HEK293 (cell line): ENCODE data around the gene GHDC.

Source experiments
- GLIS1 ChIP-seq: fragments of 450-650 bp; formaldehyde crosslinking; IDR thresholded peaks from 2 replicates; pipeline ENCODE4 v1.5.1; 2016; ENCODE audit warnings: missing biosample characterization, missing genetic modification characterization
- MYNN ChIP-seq: fragments of 450-650 bp; formaldehyde crosslinking; IDR thresholded peaks from 2 replicates; pipeline ENCODE4 v1.5.1; 2016; ENCODE audit warnings: missing biosample characterization, missing genetic modification characterization, borderline replicate concordance
- SCRT2 ChIP-seq: fragments of 450-650 bp; formaldehyde crosslinking; IDR thresholded peaks from 2 replicates; pipeline ENCODE4 v1.5.1; 2016; ENCODE audit warnings: missing biosample characterization, missing genetic modification characterization
- ZBTB8A ChIP-seq: fragments of 450-650 bp; formaldehyde crosslinking; IDR thresholded peaks from 2 replicates; pipeline ENCODE4 v1.5.1; 2016; ENCODE audit warnings: missing biosample characterization, missing genetic modification characterization
- ZFHX2 ChIP-seq: fragments of 450-650 bp; formaldehyde crosslinking; conservative IDR thresholded peaks from 2 replicates; pipeline ENCODE4 v1.5.1; 2016; ENCODE audit warnings: missing biosample characterization, missing genetic modification characterization
- ZFP69B ChIP-seq: fragments of 450-650 bp; formaldehyde crosslinking; IDR thresholded peaks from 2 replicates; pipeline ENCODE4 v1.5.1; 2016; ENCODE audit warnings: missing biosample characterization, missing genetic modification characterization
- ZNF146 ChIP-seq: fragments of 450-650 bp; formaldehyde crosslinking; IDR thresholded peaks from 2 replicates; pipeline ENCODE4 v1.5.1; 2016; ENCODE audit warnings: missing biosample characterization, missing genetic modification characterization
- ZNF175 ChIP-seq: fragments of 450-650 bp; formaldehyde crosslinking; IDR thresholded peaks from 2 replicates; pipeline ENCODE4 v1.5.1; 2016; ENCODE audit warnings: missing biosample characterization, missing genetic modification characterization
- ZNF184 ChIP-seq: fragments of 450-650 bp; IDR thresholded peaks from 2 replicates; pipeline ENCODE4 v1.5.1; 2018; ENCODE audit warnings: missing biosample characterization, mild to moderate bottlenecking, missing genetic modification characterization
- ZNF211 ChIP-seq: fragments of 450-650 bp; formaldehyde crosslinking; IDR thresholded peaks from 2 replicates; pipeline ENCODE4 v1.5.1; 2016; ENCODE audit warnings: low read depth, missing biosample characterization, missing genetic modification characterization
- ZNF221 ChIP-seq: fragments of 450-650 bp; formaldehyde crosslinking; IDR thresholded peaks from 2 replicates; pipeline ENCODE4 v1.5.1; 2017; ENCODE audit warnings: missing biosample characterization, missing genetic modification characterization, borderline replicate concordance
- ZNF239 ChIP-seq: fragments of 450-650 bp; formaldehyde crosslinking; IDR thresholded peaks from 2 replicates; pipeline ENCODE4 v1.5.1; 2016; ENCODE audit warnings: missing biosample characterization, missing genetic modification characterization
- ZNF274 ChIP-seq, 2 experiments: fragments of 200-500 bp in 1 of 2; fragments of 450-650 bp in 1 of 2; sonication (Bioruptor generic) in 1 of 2; formaldehyde crosslinking in 1 of 2; IDR thresholded peaks; 2 replicates each; pipeline versions ENCODE4 v1.5.1 to v1.6.1; 2014 to 2016; ENCODE audit warnings: borderline replicate concordance in 1 of 2, inconsistent platforms in 1 of 2, low read length in 1 of 2, missing biosample characterization in 1 of 2, missing genetic modification characterization in 1 of 2
- ZNF292 ChIP-seq: fragments of 450-650 bp; formaldehyde crosslinking; IDR thresholded peaks from 2 replicates; pipeline ENCODE4 v1.5.1; 2016; ENCODE audit warnings: low read depth, missing biosample characterization, missing genetic modification characterization, borderline replicate concordance
- ZNF302 ChIP-seq: fragments of 450-650 bp; formaldehyde crosslinking; IDR thresholded peaks from 2 replicates; pipeline ENCODE4 v1.5.1; 2016; ENCODE audit warnings: missing biosample characterization, missing genetic modification characterization, low read depth
- ZNF324 ChIP-seq: fragments of 450-650 bp; formaldehyde crosslinking; IDR thresholded peaks from 2 replicates; pipeline ENCODE4 v1.5.1; 2016; ENCODE audit warnings: missing biosample characterization, missing genetic modification characterization
- ZNF510 ChIP-seq: fragments of 450-650 bp; formaldehyde crosslinking; IDR thresholded peaks from 2 replicates; pipeline ENCODE4 v1.5.1; 2018; ENCODE audit warnings: mild to moderate bottlenecking, missing genetic modification characterization, missing biosample characterization; ENCODE audit not compliant: insufficient replicate concordance
- ZNF544 ChIP-seq: fragments of 450-650 bp; formaldehyde crosslinking; IDR thresholded peaks from 2 replicates; pipeline ENCODE4 v1.5.0; 2017; ENCODE audit warnings: missing biosample characterization, missing genetic modification characterization
- ZNF549 ChIP-seq: fragments of 450-650 bp; IDR thresholded peaks from 2 replicates; pipeline ENCODE4 v1.5.1; 2018; ENCODE audit warnings: missing biosample characterization, missing genetic modification characterization, mild to moderate bottlenecking, inconsistent platforms, moderate library complexity
- ZNF585B ChIP-seq: fragments of 450-650 bp; formaldehyde crosslinking; IDR thresholded peaks from 2 replicates; pipeline ENCODE4 v1.5.1; 2016; ENCODE audit warnings: missing biosample characterization, missing genetic modification characterization
- ZNF610 ChIP-seq: fragments of 450-650 bp; formaldehyde crosslinking; IDR thresholded peaks from 2 replicates; pipeline ENCODE4 v1.5.1; 2016; ENCODE audit warnings: missing biosample characterization, missing genetic modification characterization, borderline replicate concordance
- ZNF623 ChIP-seq: fragments of 450-650 bp; formaldehyde crosslinking; IDR thresholded peaks from 2 replicates; pipeline ENCODE4 v1.5.1; 2016; ENCODE audit warnings: missing biosample characterization, missing genetic modification characterization
- ZNF776 ChIP-seq: fragments of 450-650 bp; formaldehyde crosslinking; IDR thresholded peaks from 2 replicates; pipeline ENCODE4 v1.5.0; 2017; ENCODE audit warnings: missing biosample characterization, missing genetic modification characterization, borderline replicate concordance
- ZNF792 ChIP-seq: fragments of 450-650 bp; formaldehyde crosslinking; IDR thresholded peaks from 2 replicates; pipeline ENCODE4 v1.5.1; 2016; ENCODE audit warnings: missing biosample characterization, missing genetic modification characterization
- ZNF830 ChIP-seq: fragments of 450-650 bp; IDR thresholded peaks from 2 replicates; pipeline ENCODE4 v1.5.0; 2018; ENCODE audit warnings: missing biosample characterization, missing genetic modification characterization, low read depth, mild to moderate bottlenecking, moderate library complexity
- TF ChIP-seq, protein P1 (sequence below): fragments of 450-650 bp; formaldehyde crosslinking; IDR thresholded peaks from 2 replicates; pipeline ENCODE4 v1.5.1; 2016; ENCODE audit warnings: missing biosample characterization, missing genetic modification characterization
- TF ChIP-seq, protein P2 (sequence below): fragments of 450-650 bp; formaldehyde crosslinking; IDR thresholded peaks from 2 replicates; pipeline ENCODE4 v1.5.1; 2017; ENCODE audit warnings: missing biosample characterization, missing genetic modification characterization
- TF ChIP-seq, protein P3 (sequence below): IDR thresholded peaks from 2 replicates; pipeline ENCODE4 v1.6.1; 2011; ENCODE audit warnings: mild to moderate bottlenecking, low read depth, low read length, borderline replicate concordance
- TF ChIP-seq, protein P4 (sequence below): fragments of 450-650 bp; IDR thresholded peaks from 2 replicates; pipeline ENCODE4 v1.5.1; 2018; ENCODE audit warnings: missing biosample characterization, missing genetic modification characterization
- TF ChIP-seq, protein P5 (sequence below): fragments of 450-650 bp; formaldehyde crosslinking; IDR thresholded peaks from 2 replicates; pipeline ENCODE4 v1.5.1; 2017; ENCODE audit warnings: missing biosample characterization, missing genetic modification characterization
- TF ChIP-seq, protein P6 (sequence below): fragments of 450-650 bp; formaldehyde crosslinking; IDR thresholded peaks from 2 replicates; pipeline ENCODE4 v1.5.1; 2016; ENCODE audit warnings: missing biosample characterization, missing genetic modification characterization

Gene GHDC

DNA sequence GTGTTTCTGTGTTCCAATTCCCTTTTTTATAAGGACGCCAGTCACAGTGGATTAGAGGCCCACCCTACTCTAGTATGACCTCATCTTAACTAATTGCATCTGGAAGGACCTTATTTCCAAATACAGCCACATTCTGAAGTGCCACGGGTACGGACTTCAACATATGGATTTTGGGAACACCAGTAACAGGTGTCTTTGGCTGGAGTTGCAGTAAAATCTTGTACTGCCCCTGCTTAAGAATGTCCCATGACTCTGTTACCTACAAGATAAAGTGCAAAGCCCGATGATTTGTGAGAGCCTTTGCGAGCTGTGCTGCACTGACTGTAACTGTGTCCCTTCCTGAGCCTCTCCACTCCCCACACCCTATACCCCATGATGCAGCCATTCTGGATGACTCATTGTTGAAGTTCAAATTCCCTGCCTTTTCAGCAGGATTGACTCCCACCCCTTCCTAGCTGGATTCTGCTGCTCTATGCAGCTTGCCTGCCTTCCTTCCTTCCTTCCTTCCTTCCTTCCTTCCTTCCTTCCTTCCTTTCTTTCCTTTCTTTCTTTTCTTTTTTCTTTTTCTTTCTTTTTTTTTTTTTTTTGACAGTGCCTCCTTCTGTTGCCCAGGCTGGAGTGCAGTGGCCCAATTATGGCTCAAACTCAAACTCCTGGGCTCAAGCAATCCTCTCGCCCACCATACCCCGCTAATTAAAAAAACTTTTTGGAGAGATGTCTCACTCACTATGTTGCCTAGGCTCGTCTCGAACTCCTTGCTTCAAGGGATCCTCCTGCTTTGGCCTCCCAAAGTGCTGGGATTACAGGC lies 11.2 kb downstream of the GHDC start (continued):
- TF ChIP-seq ZNF184 (peak; percentile 48; the same call in 1 of the 2 replicates), ZNF792 (tag by site-specific recombination) (no peak), ZNF610 (tag by site-specific recombination) (no peak), ZNF274 (IDR thresholded peaks at IDR 0.05; ENCODE audit: low read length) (no peak), ZNF274 (tag by site-specific recombination; IDR thresholded peaks at IDR 0.05; ENCODE audit: borderline replicate concordance) (no peak), ZBTB8A (tag by site-specific recombination) (no peak), GLIS1 (no peak), ZNF211 (tag by site-specific recombination) (no peak), ZNF221 (no peak), ZNF324 (0 out of 2 replicates have a peak, but pooled peaks have one; percentile 45), ZNF175 (tag by site-specific recombination) (no peak), ZNF239 (no peak), MYNN (tag by site-specific recombination) (no peak), ZNF776 (tag by site-specific recombination) (no peak), ZNF146 (tag by site-specific recombination) (no peak), ZNF544 (tag by site-specific recombination) (no peak), ZFP69B (tag by site-specific recombination) (0 out of 2 replicates have a peak, but pooled peaks have one; percentile 49), ZNF302 (tag by site-specific recombination) (no peak), ZNF292 (tag by site-specific recombination) (no peak), ZNF549 (tag by site-specific recombination) (no peak), SCRT2 (peak; percentile 95), ZNF623 (no peak; the same call in 1 of the 2 replicates), ZNF510 (no peak), ZNF585B (no peak), ZFHX2 (peak; percentile 71), ZNF830 (tag by site-specific recombination) (no peak)
- TF ChIP-seq, protein P1, sequence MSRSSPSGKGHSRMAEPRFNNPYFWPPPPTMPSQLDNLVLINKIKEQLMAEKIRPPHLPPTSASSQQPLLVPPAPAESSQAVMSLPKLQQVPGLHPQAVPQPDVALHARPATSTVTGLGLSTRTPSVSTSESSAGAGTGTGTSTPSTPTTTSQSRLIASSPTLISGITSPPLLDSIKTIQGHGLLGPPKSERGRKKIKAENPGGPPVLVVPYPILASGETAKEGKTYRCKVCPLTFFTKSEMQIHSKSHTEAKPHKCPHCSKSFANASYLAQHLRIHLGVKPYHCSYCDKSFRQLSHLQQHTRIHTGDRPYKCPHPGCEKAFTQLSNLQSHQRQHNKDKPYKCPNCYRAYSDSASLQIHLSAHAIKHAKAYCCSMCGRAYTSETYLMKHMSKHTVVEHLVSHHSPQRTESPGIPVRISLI (tag by site-specific recombination) = 0 out of 2 replicates have a peak, but pooled peaks have one; percentile 33
- TF ChIP-seq, protein P2, sequence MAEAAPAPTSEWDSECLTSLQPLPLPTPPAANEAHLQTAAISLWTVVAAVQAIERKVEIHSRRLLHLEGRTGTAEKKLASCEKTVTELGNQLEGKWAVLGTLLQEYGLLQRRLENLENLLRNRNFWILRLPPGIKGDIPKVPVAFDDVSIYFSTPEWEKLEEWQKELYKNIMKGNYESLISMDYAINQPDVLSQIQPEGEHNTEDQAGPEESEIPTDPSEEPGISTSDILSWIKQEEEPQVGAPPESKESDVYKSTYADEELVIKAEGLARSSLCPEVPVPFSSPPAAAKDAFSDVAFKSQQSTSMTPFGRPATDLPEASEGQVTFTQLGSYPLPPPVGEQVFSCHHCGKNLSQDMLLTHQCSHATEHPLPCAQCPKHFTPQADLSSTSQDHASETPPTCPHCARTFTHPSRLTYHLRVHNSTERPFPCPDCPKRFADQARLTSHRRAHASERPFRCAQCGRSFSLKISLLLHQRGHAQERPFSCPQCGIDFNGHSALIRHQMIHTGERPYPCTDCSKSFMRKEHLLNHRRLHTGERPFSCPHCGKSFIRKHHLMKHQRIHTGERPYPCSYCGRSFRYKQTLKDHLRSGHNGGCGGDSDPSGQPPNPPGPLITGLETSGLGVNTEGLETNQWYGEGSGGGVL (tag by site-specific recombination) = no peak
- TF ChIP-seq, protein P3, sequence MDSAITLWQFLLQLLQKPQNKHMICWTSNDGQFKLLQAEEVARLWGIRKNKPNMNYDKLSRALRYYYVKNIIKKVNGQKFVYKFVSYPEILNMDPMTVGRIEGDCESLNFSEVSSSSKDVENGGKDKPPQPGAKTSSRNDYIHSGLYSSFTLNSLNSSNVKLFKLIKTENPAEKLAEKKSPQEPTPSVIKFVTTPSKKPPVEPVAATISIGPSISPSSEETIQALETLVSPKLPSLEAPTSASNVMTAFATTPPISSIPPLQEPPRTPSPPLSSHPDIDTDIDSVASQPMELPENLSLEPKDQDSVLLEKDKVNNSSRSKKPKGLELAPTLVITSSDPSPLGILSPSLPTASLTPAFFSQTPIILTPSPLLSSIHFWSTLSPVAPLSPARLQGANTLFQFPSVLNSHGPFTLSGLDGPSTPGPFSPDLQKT = no peak
- TF ChIP-seq, protein P4, sequence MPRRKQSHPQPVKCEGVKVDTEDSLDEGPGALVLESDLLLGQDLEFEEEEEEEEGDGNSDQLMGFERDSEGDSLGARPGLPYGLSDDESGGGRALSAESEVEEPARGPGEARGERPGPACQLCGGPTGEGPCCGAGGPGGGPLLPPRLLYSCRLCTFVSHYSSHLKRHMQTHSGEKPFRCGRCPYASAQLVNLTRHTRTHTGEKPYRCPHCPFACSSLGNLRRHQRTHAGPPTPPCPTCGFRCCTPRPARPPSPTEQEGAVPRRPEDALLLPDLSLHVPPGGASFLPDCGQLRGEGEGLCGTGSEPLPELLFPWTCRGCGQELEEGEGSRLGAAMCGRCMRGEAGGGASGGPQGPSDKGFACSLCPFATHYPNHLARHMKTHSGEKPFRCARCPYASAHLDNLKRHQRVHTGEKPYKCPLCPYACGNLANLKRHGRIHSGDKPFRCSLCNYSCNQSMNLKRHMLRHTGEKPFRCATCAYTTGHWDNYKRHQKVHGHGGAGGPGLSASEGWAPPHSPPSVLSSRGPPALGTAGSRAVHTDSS = no peak
- TF ChIP-seq, protein P5, sequence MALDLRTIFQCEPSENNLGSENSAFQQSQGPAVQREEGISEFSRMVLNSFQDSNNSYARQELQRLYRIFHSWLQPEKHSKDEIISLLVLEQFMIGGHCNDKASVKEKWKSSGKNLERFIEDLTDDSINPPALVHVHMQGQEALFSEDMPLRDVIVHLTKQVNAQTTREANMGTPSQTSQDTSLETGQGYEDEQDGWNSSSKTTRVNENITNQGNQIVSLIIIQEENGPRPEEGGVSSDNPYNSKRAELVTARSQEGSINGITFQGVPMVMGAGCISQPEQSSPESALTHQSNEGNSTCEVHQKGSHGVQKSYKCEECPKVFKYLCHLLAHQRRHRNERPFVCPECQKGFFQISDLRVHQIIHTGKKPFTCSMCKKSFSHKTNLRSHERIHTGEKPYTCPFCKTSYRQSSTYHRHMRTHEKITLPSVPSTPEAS = no peak
- TF ChIP-seq, protein P6, sequence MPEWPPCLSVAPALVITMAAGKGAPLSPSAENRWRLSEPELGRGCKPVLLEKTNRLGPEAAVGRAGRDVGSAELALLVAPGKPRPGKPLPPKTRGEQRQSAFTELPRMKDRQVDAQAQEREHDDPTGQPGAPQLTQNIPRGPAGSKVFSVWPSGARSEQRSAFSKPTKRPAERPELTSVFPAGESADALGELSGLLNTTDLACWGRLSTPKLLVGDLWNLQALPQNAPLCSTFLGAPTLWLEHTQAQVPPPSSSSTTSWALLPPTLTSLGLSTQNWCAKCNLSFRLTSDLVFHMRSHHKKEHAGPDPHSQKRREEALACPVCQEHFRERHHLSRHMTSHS (tag by site-specific recombination) = no peak
